ENCODE results near the gene NR2C2AP.

NR2C2AP gene

DNA sequence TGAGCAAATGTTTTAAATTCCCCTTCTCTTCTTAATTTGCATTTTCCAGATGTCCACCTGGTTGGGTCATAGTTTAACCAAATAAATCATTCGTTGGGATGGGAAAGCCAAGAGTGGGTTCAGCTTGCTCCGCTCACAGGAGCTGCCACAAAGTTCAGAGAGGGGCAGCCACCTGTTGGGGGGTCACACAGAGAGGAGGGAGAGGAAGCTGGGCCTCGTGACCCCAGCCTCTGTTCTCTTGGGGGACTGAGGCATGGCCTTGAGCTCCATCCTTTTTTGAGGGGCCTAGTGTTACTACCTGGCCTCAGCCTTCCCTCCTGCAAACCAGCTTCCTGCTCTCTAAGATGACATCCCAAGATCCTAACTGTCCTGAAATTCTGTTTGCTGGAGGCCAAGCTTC is 35.6 kb downstream of the NR2C2AP start:
- ChIA-PET CTCF (interaction anchor here (0.7 kb wide), 1 partner anchor 575 kb away, joined by 3 read pairs; no protein-coding TSS in a partner anchor), POLR2A (no interaction called here)
- no peak for DNase-seq (ENCODE audit: extremely low spot score)
- no peak for TF ChIP-seq TARDBP (IDR thresholded peaks at IDR 0.05)
- TF ChIP-seq CTBP1 (IDR thresholded peaks at IDR 0.05; ENCODE audit: borderline replicate concordance), result no peak
- TF ChIP-seq BHLHE40 (IDR thresholded peaks at IDR 0.05; ENCODE audit: borderline replicate concordance), result no peak
- no peak for TF ChIP-seq FOXM1 (IDR thresholded peaks at IDR 0.05; ENCODE audit: borderline replicate concordance)
- no peak for TF ChIP-seq LEF1 (IDR thresholded peaks at IDR 0.05; ENCODE audit: borderline replicate concordance)
- no peak for TF ChIP-seq NFRKB (IDR thresholded peaks at IDR 0.05)
- no peak for TF ChIP-seq FOXA1 (IDR thresholded peaks at IDR 0.05)
- no peak for TF ChIP-seq ARNT (IDR thresholded peaks at IDR 0.05)
- TF ChIP-seq SUZ12 (IDR thresholded peaks at IDR 0.05), result no peak
- TF ChIP-seq ELF4 (IDR thresholded peaks at IDR 0.05), result no peak
- no peak for TF ChIP-seq SP1 (IDR thresholded peaks at IDR 0.05)
- TF ChIP-seq ZNF384 (IDR thresholded peaks at IDR 0.05), result no peak

DNA sequence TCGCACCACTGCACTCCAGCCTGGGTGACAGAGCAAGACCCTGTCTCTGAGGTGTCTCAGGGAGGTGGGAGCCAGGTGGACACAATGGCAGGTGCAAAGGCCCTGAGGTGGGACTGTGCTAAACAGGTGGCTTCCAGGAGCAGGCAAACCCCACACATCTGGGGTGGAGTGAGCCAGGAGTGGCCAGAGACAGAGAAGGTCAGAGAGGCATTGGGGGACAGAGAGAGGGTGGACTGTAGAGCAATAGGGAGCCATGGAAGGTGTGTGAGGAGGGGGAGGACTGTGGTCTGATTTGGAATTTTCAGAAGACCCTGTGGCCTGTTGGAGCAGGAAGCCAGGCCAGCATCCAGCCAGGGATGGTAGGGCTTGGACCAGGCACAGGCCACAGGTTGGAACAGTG is 37.8 kb downstream of the NR2C2AP start:
- DNase-seq (ENCODE audit: extremely low spot score), result no peak
- ChIA-PET CTCF (no interaction called here), POLR2A (no interaction called here)
- TF ChIP-seq NFRKB (IDR thresholded peaks at IDR 0.05), result no peak
- no peak for TF ChIP-seq BHLHE40 (IDR thresholded peaks at IDR 0.05; ENCODE audit: borderline replicate concordance)
- no peak for TF ChIP-seq TARDBP (IDR thresholded peaks at IDR 0.05)

DNA sequence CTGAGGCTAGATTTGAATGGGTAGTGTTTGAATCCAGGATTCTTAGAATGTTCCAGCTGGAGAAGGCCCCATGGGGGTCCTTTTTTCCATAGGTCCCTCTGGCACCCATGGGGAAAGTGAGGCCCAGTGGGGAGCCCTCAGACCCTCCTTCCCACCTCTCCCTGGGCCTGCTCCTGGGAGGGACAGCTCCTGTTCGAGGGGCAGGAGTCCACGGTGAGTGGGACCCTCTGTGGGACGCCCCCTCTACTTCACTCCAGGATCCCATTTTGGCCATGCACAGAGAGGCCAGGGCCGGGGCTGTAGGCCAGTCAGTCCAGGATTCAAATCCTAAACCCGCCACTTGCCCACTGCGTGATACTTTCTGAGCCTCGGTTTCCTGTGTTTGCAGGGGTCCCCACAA is 40.7 kb downstream of the NR2C2AP start:
- no peak for TF ChIP-seq ELF4 (IDR thresholded peaks at IDR 0.05)
- TF ChIP-seq TARDBP (IDR thresholded peaks at IDR 0.05), result no peak
- no peak for TF ChIP-seq FOXM1 (IDR thresholded peaks at IDR 0.05; ENCODE audit: borderline replicate concordance)
- no peak for TF ChIP-seq CTBP1 (IDR thresholded peaks at IDR 0.05; ENCODE audit: borderline replicate concordance)
- TF ChIP-seq ZNF384 (IDR thresholded peaks at IDR 0.05), result no peak
- TF ChIP-seq, protein P1, sequence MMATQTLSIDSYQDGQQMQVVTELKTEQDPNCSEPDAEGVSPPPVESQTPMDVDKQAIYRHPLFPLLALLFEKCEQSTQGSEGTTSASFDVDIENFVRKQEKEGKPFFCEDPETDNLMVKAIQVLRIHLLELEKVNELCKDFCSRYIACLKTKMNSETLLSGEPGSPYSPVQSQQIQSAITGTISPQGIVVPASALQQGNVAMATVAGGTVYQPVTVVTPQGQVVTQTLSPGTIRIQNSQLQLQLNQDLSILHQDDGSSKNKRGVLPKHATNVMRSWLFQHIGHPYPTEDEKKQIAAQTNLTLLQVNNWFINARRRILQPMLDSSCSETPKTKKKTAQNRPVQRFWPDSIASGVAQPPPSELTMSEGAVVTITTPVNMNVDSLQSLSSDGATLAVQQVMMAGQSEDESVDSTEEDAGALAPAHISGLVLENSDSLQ (IDR thresholded peaks at IDR 0.05), result no peak
- TF ChIP-seq SP1 (IDR thresholded peaks at IDR 0.05), result no peak
- no peak for TF ChIP-seq FOXA1 (IDR thresholded peaks at IDR 0.05)
- no peak for TF ChIP-seq SUZ12 (IDR thresholded peaks at IDR 0.05)
- DNase-seq (ENCODE audit: extremely low spot score), result no peak
- POLR2A ChIA-PET, result no interaction called here
- CTCF ChIA-PET, result no interaction called here

DNA sequence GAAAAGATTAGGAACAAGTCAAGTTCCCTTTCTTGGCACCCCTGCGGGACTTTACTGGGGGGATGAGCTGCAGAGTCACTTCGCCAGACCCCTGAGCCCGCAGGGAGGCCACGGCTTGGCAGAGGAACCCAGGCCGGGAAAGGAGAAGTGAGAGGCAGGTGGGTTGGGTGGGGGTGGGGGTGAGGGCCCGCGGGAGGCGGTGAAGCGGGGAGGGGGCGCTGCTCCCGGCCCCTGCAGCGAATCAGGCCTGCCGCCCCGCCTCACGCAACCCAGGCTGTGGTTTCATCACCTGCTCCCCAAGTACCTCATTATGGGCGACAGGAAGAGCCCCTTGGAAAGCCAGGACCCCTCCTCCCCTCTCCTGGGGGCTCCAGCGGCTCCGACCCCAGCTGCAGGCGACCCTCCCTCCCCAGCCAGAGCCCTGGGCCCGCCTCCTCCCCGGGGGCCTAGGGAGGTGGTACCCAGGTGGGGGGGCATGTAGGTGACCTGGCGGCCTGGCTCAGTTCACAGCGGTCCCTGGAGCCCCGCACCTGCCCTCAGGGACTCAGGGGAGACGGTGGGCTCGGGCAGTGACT is 42.7 kb downstream of the NR2C2AP start:
- DNase-seq (ENCODE audit: extremely low spot score), result no peak
- ChIA-PET POLR2A (no interaction called here), CTCF (no interaction called here)
- TF ChIP-seq SP1 (IDR thresholded peaks at IDR 0.05), result no peak

DNA sequence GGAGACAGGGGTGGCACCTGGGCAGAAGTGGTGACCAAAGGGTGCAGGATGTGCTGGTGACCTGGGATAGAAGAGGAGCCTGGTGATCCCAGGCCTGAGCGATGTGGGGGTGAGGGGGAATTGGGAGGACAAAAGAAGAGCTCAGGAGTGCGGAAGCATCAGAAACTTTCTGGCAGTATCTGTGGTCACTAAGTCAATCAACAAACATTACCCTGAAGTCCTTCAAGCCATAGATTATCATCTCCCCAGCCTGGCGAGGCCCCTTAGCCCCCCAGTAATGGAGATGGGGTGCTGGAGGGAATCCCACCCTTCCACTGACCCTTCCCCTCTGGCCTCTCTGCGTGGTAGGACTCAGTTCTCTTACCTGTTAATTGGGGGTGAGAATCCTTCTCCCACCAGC is 43.7 kb downstream of the NR2C2AP start:
- no peak for DNase-seq (ENCODE audit: extremely low spot score)
- ChIA-PET CTCF (no interaction called here), POLR2A (no interaction called here)
- TF ChIP-seq CTBP1 (IDR thresholded peaks at IDR 0.05; ENCODE audit: borderline replicate concordance) (no peak), HDGF (IDR thresholded peaks at IDR 0.05; ENCODE audit: borderline replicate concordance) (no peak), BHLHE40 (IDR thresholded peaks at IDR 0.05; ENCODE audit: borderline replicate concordance) (no peak), NFRKB (IDR thresholded peaks at IDR 0.05) (no peak), FOXA1 (IDR thresholded peaks at IDR 0.05) (no peak), ZNF384 (IDR thresholded peaks at IDR 0.05) (no peak)

DNA sequence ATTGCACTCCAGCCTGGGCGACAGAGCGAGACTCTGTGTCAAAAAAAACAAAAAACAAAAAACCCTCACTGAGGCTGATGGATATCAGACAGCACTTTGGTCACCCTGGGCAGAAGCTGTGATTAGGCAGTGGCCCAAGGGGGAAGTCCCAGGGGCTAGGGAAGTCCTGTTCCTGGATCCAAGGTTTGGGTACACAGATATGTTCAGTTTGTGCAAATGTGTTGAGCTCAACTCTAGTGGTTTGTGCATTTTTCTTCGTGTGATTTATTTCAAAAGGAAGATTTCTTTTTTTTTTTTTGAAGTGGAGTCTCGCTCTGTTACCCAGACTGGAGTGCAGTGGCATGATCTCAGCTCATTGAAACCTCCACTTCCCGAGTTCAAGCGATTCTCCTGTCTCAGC is 45.4 kb downstream of the NR2C2AP start:
- POLR2A ChIA-PET, result no interaction called here

DNA sequence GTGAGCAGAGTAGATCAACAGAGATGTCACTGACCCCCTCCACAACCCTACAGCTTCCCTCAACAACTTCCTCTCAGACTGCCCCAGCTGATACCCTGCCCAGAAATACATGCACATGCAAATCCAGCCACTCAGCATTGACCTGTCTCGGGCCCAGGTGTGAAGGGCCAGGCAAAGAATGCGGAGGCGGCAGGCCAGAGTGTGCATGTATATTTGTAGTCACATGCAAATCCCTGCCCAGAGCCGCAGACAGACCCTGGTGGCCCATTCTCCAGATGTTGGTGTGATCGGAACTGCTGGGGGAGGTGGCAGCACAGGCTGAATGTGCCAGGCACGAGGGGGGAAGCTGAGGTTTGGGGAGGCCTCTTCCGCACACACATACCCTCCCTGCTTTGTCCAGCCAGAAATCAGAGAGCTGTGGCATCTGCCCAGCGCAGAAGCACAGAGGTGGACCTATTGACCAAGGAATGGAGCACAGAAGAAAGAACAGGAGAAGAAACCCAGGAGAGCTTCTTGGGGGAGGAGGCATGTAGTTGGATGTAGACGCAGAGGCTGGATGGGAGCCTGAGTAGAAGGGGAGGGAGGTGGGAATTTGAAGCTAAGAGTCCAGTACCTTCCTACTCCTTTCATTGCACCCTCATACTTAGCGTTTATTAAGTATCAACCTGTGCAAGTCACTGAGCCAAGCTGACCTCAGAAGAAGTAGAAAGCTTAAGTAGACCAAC is 47.6 kb downstream of the NR2C2AP start:
- ChIA-PET CTCF (interaction anchor here (1.2 kb wide), 1 partner anchor 13 kb away, joined by 3 read pairs; no protein-coding TSS in a partner anchor), POLR2A (interaction anchor here (1.1 to 1.2 kb wide), 2 partner anchors 14 to 17 kb away, joined by 3 read pairs; partner anchors contain the start of gene MEF2B)
- TF ChIP-seq ARNT (IDR thresholded peaks at IDR 0.05) (no peak), L3MBTL2 (conservative IDR thresholded peaks at IDR 0.05) (no peak), SP1 (IDR thresholded peaks at IDR 0.05) (no peak), SUZ12 (IDR thresholded peaks at IDR 0.05) (no peak), LEF1 (IDR thresholded peaks at IDR 0.05; ENCODE audit: borderline replicate concordance) (no peak), NFRKB (IDR thresholded peaks at IDR 0.05) (no peak), ZNF384 (IDR thresholded peaks at IDR 0.05) (no peak), TARDBP (IDR thresholded peaks at IDR 0.05) (no peak), BHLHE40 (IDR thresholded peaks at IDR 0.05; ENCODE audit: borderline replicate concordance) (no peak), FOXA1 (IDR thresholded peaks at IDR 0.05) (no peak), HDGF (IDR thresholded peaks at IDR 0.05; ENCODE audit: borderline replicate concordance) (no peak), ELF4 (IDR thresholded peaks at IDR 0.05) (no peak), FOXK2 (IDR thresholded peaks at IDR 0.05) (no peak), FOXM1 (IDR thresholded peaks at IDR 0.05; ENCODE audit: borderline replicate concordance) (no peak)
- TF ChIP-seq, protein P1 (IDR thresholded peaks at IDR 0.05), result no peak
- DNase-seq (ENCODE audit: extremely low spot score), result no peak

More for the DNA sequence above, 45.4 kb downstream of the NR2C2AP start:
- TF ChIP-seq FOXK2 (IDR thresholded peaks at IDR 0.05), result no peak
- TF ChIP-seq ELF4 (IDR thresholded peaks at IDR 0.05), result no peak
- no peak for TF ChIP-seq SUZ12 (IDR thresholded peaks at IDR 0.05)
- no peak for TF ChIP-seq ZNF384 (IDR thresholded peaks at IDR 0.05)
- no peak for TF ChIP-seq ARNT (IDR thresholded peaks at IDR 0.05)
- TF ChIP-seq CTBP1 (IDR thresholded peaks at IDR 0.05; ENCODE audit: borderline replicate concordance), result no peak
- DNase-seq (ENCODE audit: extremely low spot score), result no peak
- CTCF ChIA-PET, result interaction anchor here (0.8 kb wide), 1 partner anchor 17 kb away, joined by 3 read pairs; no protein-coding TSS in a partner anchor

All from HEK293T (cell line).